SIG-M5 treated with dmso at 0.1 percent for 504 hours (cell line): ENCODE results near the gene GLT1D1.
"Not testable (repeated sequence)": the region's sequence is repeated elsewhere in the genome, so short reads cannot be mapped to it uniquely, and the experiment has no call there.

Experiments used
- DNase-seq: peaks from one replicate; lab custom pipeline; 2025; ENCODE audit not compliant: unreplicated experiment; lab: John Stamatoyannopoulos, UW

GLT1D1 gene

GRCh38 chr12:128852885-128853599 lies at the start of gene GLT1D1:
TSS of gene GLT1D1 (plus strand) at chr12:128853478. CDS start at chr12:128853582, 104 bp downstream.
- no peak for DNase-seq

- DNase-seq, result no peak
Observed at GRCh38 chr12:128803788-128804187, 49.5 kb upstream of the GLT1D1 start.

GRCh38 chr12:128804762-128805161 lies 48.5 kb upstream of the GLT1D1 start:
- no peak for DNase-seq

- not testable (repeated sequence) for DNase-seq
Observed at GRCh38 chr12:128805406-128805805, 47.9 kb upstream of the GLT1D1 start.

GRCh38 chr12:128806573-128806972 lies 46.7 kb upstream of the GLT1D1 start:
- DNase-seq, result no peak

GRCh38 chr12:128807161-128807724 lies 46.0 kb upstream of the GLT1D1 start:
- DNase-seq, result peak; percentile 73

GRCh38 chr12:128808651-128809050 lies 44.6 kb upstream of the GLT1D1 start:
- DNase-seq, result no peak

GRCh38 chr12:128810182-128811127 lies 42.8 kb upstream of the GLT1D1 start:
- no peak for DNase-seq

- no peak for DNase-seq
Observed at GRCh38 chr12:128811806-128812205, 41.5 kb upstream of the GLT1D1 start.

GRCh38 chr12:128813392-128813791 lies 39.9 kb upstream of the GLT1D1 start:
- DNase-seq, result no peak

- DNase-seq, result no peak
Observed at GRCh38 chr12:128813883-128814282, 39.4 kb upstream of the GLT1D1 start.

GRCh38 chr12:128814411-128815261 lies 38.6 kb upstream of the GLT1D1 start:
- no peak for DNase-seq

- no peak for DNase-seq
Observed at GRCh38 chr12:128815779-128816642, 37.3 kb upstream of the GLT1D1 start.

GRCh38 chr12:128816643-128816920 lies 36.7 kb upstream of the GLT1D1 start:
- DNase-seq, result no peak

GRCh38 chr12:128817111-128818015 lies 35.9 kb upstream of the GLT1D1 start:
- DNase-seq, result no peak

- peak; percentile 12 for DNase-seq
Observed at GRCh38 chr12:128818065-128819022, 34.9 kb upstream of the GLT1D1 start.

GRCh38 chr12:128819293-128820144 lies 33.8 kb upstream of the GLT1D1 start:
- no peak for DNase-seq
